HG03565 (cell line): Measurements from ENCODE around the gene MSLN.

ENCODE experiments used
- ATAC-seq: cut with Tn5 transposase; IDR thresholded peaks from one replicate; pipeline ENCODE4 v1.9.1; 2021; ENCODE audit warnings: mild to moderate bottlenecking, moderate library complexity; ENCODE audit not compliant: unreplicated experiment

Gene MSLN

GRCh38 chr16:722835-723633, 37.5 kb upstream of the MSLN start:
- no peak for ATAC-seq

- ATAC-seq = no peak
Observed at GRCh38 chr16:723695-724094, 36.8 kb upstream of the MSLN start.

GRCh38 chr16:724188-725040, 36.1 kb upstream of the MSLN start:
- no peak for ATAC-seq

- no peak for ATAC-seq
Observed at GRCh38 chr16:725041-725376, 35.5 kb upstream of the MSLN start.

GRCh38 chr16:725463-726187, 34.9 kb upstream of the MSLN start:
- ATAC-seq = no peak

GRCh38 chr16:726188-726437, 34.4 kb upstream of the MSLN start:
- no peak for ATAC-seq

- ATAC-seq = no peak
Observed at GRCh38 chr16:726438-727290, 33.9 kb upstream of the MSLN start, which contains the start of the genes CCDC78 and HAGHL. TSS of gene CCDC78 (minus strand) at chr16:726443. CDS start at chr16:726367, 76 bp downstream. TSS of gene HAGHL (plus strand) at chr16:727106. CDS start at chr16:727510, 404 bp downstream.

- no peak for ATAC-seq
Observed at GRCh38 chr16:727291-727977, 33.1 kb upstream of the MSLN start.

- no peak for ATAC-seq
Observed at GRCh38 chr16:728131-728889, 32.2 kb upstream of the MSLN start.

GRCh38 chr16:728890-729744, 31.4 kb upstream of the MSLN start:
- ATAC-seq = no peak

- no peak for ATAC-seq
Observed at GRCh38 chr16:729768-730665, 30.5 kb upstream of the MSLN start.

- ATAC-seq = no peak
Observed at GRCh38 chr16:730666-731509, 29.6 kb upstream of the MSLN start.

- no peak for ATAC-seq
Observed at GRCh38 chr16:732332-732731, 28.2 kb upstream of the MSLN start.

GRCh38 chr16:732936-733335, 27.6 kb upstream of the MSLN start:
- no peak for ATAC-seq

- no peak for ATAC-seq
Observed at GRCh38 chr16:733382-734207, 26.9 kb upstream of the MSLN start.
